SK-N-SH (cell line): ENCODE measurements around the gene PRG3. TPM values are rescaled to one million over a fixed set of nuclear protein-coding genes. Genes with fewer than 3 reads are reported as not detected.

ENCODE experiments used
- CTCF ChIA-PET: fragments of 300-600, 350-600 bp; formaldehyde crosslinking; extraction: SDS; loops from one replicate; lab custom pipeline; 2021; lab: Yijun Ruan, JAX
- POLR2A ChIA-PET: fragments of 350-600 bp; sonication (Branson Sonifier 250); formaldehyde crosslinking; extraction: SDS; loops from one replicate; lab custom pipeline; 2020; ENCODE audit warnings: antibody characterized with exemption, inconsistent platforms; lab: Yijun Ruan, JAX
- DNase-seq: peaks from one replicate; pipeline ENCODE4 v3.0.0; 2012
- H2AFZ ChIP-seq: fragments of 200-600 bp; sonication (generic); 2 replicates; pipeline ENCODE4 v1.8.1; 2016; ENCODE audit warnings: antibody characterized with exemption, mild to moderate bottlenecking, low read depth
- H3F3A ChIP-seq: fragments of 200-600 bp; sonication (generic); replicated peaks from 2 replicates; pipeline ENCODE3; 2016; ENCODE audit warnings: antibody characterized with exemption, mild to moderate bottlenecking; ENCODE audit not compliant: insufficient read depth
- H3K27ac ChIP-seq, 2 experiments: fragments of 200-500 bp in 1 of 2; fragments of 200-600 bp in 1 of 2; sonication (Bioruptor generic) in 1 of 2; sonication (generic), shearing (Covaris generic) in 1 of 2; 2 replicates each; pipeline versions ENCODE4 v1.5.1 to v1.6.1; 2014 to 2016; ENCODE audit warnings: low read depth in 2 of 2, inconsistent platforms in 1 of 2, low read length in 1 of 2, mild to moderate bottlenecking in 1 of 2, mixed read lengths in 1 of 2
- H3K27me3 ChIP-seq: fragments of 200-600 bp; sonication (generic), shearing (Covaris generic); 2 replicates; pipeline ENCODE4 v1.6.1; 2016; ENCODE audit warnings: mixed run types; ENCODE audit not compliant: insufficient read depth
- H3K36me3 ChIP-seq, 2 experiments: fragments of 200-500 bp in 1 of 2; fragments of 200-600 bp in 1 of 2; sonication (Bioruptor generic) in 1 of 2; sonication (generic) in 1 of 2; replicated peaks in 1 of 2; 2 replicates each; pipeline versions ENCODE3 to v1.5.1; 2014 to 2016; ENCODE audit warnings: low read length in 1 of 2, mild to moderate bottlenecking in 1 of 2; ENCODE audit not compliant: insufficient read depth in 2 of 2, control insufficient read depth in 1 of 2
- H3K4me1 ChIP-seq, 2 experiments: fragments of 200-500 bp in 1 of 2; fragments of 200-600 bp in 1 of 2; sonication (Bioruptor generic) in 1 of 2; sonication (generic), shearing (Covaris generic) in 1 of 2; 2 replicates each; pipeline versions ENCODE4 v1.5.1 to v1.6.1; 2014 to 2016; ENCODE audit warnings: low read depth in 1 of 2, low read length in 1 of 2, mixed run types in 1 of 2; ENCODE audit not compliant: insufficient read depth in 2 of 2, control insufficient read depth in 1 of 2
- H3K4me2 ChIP-seq: fragments of 200-600 bp; sonication (generic), shearing (Covaris generic); 2 replicates; pipeline ENCODE4 v1.6.1; 2017; ENCODE audit warnings: mixed run types
- H3K4me3 ChIP-seq, 2 experiments: fragments of 200-500 bp in 1 of 2; fragments of 200-600 bp in 1 of 2; sonication (Bioruptor generic) in 1 of 2; sonication (generic), shearing (Covaris generic) in 1 of 2; 2 replicates each; pipeline versions ENCODE4 v1.5.1 to v1.8.1; 2014 to 2016; ENCODE audit warnings: low read depth in 2 of 2, inconsistent platforms in 1 of 2, low read length in 1 of 2, mild to moderate bottlenecking in 1 of 2, mixed read lengths in 1 of 2, moderate library complexity in 1 of 2
- H3K79me2 ChIP-seq: fragments of 200-600 bp; sonication (generic); 2 replicates; pipeline ENCODE4 v1.8.1; 2017; ENCODE audit warnings: mild to moderate bottlenecking; ENCODE audit not compliant: insufficient read depth
- H3K9ac ChIP-seq: fragments of 200-600 bp; sonication (generic); 2 replicates; pipeline ENCODE4 v1.6.1; 2017; ENCODE audit warnings: mixed run types
- H3K9me2 ChIP-seq: fragments of 200-600 bp; sonication (generic); 2 replicates; pipeline ENCODE4 v1.6.1; 2017; ENCODE audit warnings: mixed run types
- H3K9me3 ChIP-seq: fragments of 200-600 bp; sonication (generic); 2 replicates; pipeline ENCODE4 v1.6.1; 2017; ENCODE audit warnings: mixed run types, mild to moderate bottlenecking, moderate library complexity
- H4K20me1 ChIP-seq: fragments of 200-600 bp; sonication (generic); 2 replicates; pipeline ENCODE4 v1.6.1; 2017; ENCODE audit warnings: mild to moderate bottlenecking, mixed run types; ENCODE audit not compliant: insufficient read depth
- ELF1 ChIP-seq: IDR thresholded peaks from 2 replicates; pipeline ENCODE4 v1.4.0; 2012
- EP300 ChIP-seq, 2 experiments: IDR thresholded peaks; 2 replicates each; pipeline versions ENCODE4 v1.4.0 to v1.6.1; 2012; ENCODE audit warnings: borderline replicate concordance in 1 of 2, low read depth in 1 of 2, low read length in 1 of 2
- FOSL2 ChIP-seq: IDR thresholded peaks from 2 replicates; pipeline ENCODE4 v1.4.0; 2012; ENCODE audit warnings: low read depth, mild to moderate bottlenecking, moderate library complexity, borderline replicate concordance
- FOXM1 ChIP-seq: IDR thresholded peaks from 2 replicates; pipeline ENCODE4 v1.4.0; 2012; ENCODE audit warnings: low read depth, mild to moderate bottlenecking
- GATA2 ChIP-seq: sonication (generic); formaldehyde crosslinking; IDR thresholded peaks from 2 replicates; pipeline ENCODE4 v1.5.0; 2020; ENCODE audit warnings: mild to moderate bottlenecking, missing genetic modification reagents
- MXI1 ChIP-seq: IDR thresholded peaks from 2 replicates; pipeline ENCODE4 v1.6.1; 2012; ENCODE audit warnings: mild to moderate bottlenecking, low read depth, low read length, improper control_type of control experiment
- NFIC ChIP-seq: IDR thresholded peaks from 2 replicates; pipeline ENCODE4 v1.4.0; 2012; ENCODE audit warnings: borderline replicate concordance
- POLR2AphosphoS5 ChIP-seq: IDR thresholded peaks from 2 replicates; pipeline ENCODE4 v1.6.1; 2012; ENCODE audit warnings: low read depth, low read length
- RXRA ChIP-seq: IDR thresholded peaks from 2 replicates; pipeline ENCODE4 v1.4.0; 2012; ENCODE audit warnings: low read depth, mild to moderate bottlenecking, borderline replicate concordance
- ZBTB33 ChIP-seq: IDR thresholded peaks from 2 replicates; pipeline ENCODE4 v1.4.0; 2012; ENCODE audit warnings: low read depth, borderline replicate concordance
- WGBS: methylation state at CpG from one replicate; pipeline ENCODE4 v1.1.6; 2017; ENCODE audit warnings: low lambda C conversion rate; 5-methylcytosine and 5-hydroxymethylcytosine counted together
- polyA plus RNA-seq, 3 experiments: library from polyadenylated mRNA; depleted of rRNA; stranded (reverse); fragments of >200 nt; gene quantifications; 2 replicates each; pipeline ENCODE4 v1.2.3, GENCODE V29; 2012

The PRG3 gene
- polyA plus RNA-seq, 1 of the 3 experiments (the other 2 are of a cell fraction) = not detected

GRCh38 chr11:57342702-57343101, 38.2 kb downstream of the PRG3 start:
- H3K4me2 ChIP-seq = no peak overlapping the region
- H3K79me2 ChIP-seq = no peaks in the 10 kb centered on the region
- no peak overlapping the region for H3K27ac ChIP-seq
- 95% methylated on average over 11 of the region's 11 CpGs for WGBS
- H3K9ac ChIP-seq = no peak overlapping the region
- H3K27me3 ChIP-seq = no peaks in the 10 kb centered on the region
- H3F3A ChIP-seq = no peaks in the 10 kb centered on the region
- no peak for DNase-seq
- POLR2A ChIA-PET = interaction anchor here (1.2 kb wide), 1 partner anchor 24 kb away, joined by 5 read pairs; no protein-coding TSS in a partner anchor
- no peaks in the 10 kb centered on the region for H3K36me3 ChIP-seq
- no peak overlapping the region for H3K4me3 ChIP-seq
- no peaks in the 10 kb centered on the region for H3K9me3 ChIP-seq
- CTCF ChIA-PET = interaction anchor here (0.9 to 1.3 kb wide), 4 partner anchors 84 to 184 kb away, joined by 3 to 4 read pairs (median 3); no protein-coding TSS in a partner anchor
- no peaks in the 10 kb centered on the region for H4K20me1 ChIP-seq
- TF ChIP-seq RXRA (no peak), GATA2 (CRISPR knock-in tag) (no peak), ELF1 (no peak)
- TF ChIP-seq, all 33 proteins: peak for 0
- Histone ChIP-seq H2AFZ (no peak overlapping the region), H3K4me1 (no peaks in the 10 kb centered on the region; a peak in 1 of 4 replicates), H3K9me2 (no peaks in the 10 kb centered on the region)

- CTCF ChIA-PET = interaction anchor here (1.3 kb wide), 1 partner anchor 185 kb away, joined by 3 read pairs; no protein-coding TSS in a partner anchor
- 68% methylated on average over 6 of the region's 6 CpGs for WGBS
These were observed 39.6 kb downstream of the PRG3 start for GRCh38 chr11:57341250-57341808.

More at GRCh38 chr11:57341250-57341808, 39.6 kb downstream of the PRG3 start:
- TF ChIP-seq MXI1 = no peak
- TF ChIP-seq NFIC = no peak
- no peak for TF ChIP-seq ZBTB33
- no peak for TF ChIP-seq POLR2AphosphoS5
- no peak for TF ChIP-seq EP300 (IDR thresholded peaks at IDR 0.05; ENCODE audit: borderline replicate concordance in 1 of 2, low read depth in 1 of 2, low read length in 1 of 2)
- no peak for TF ChIP-seq FOXM1
- TF ChIP-seq FOSL2 = no peak
- no peak for TF ChIP-seq RXRA
- H3K9me2 ChIP-seq = no peaks in the 10 kb centered on the region
- H2AFZ ChIP-seq = no peak overlapping the region
- peaks cover 0 to 1% of the 10 kb centered on the region in 2 experiments; a peak in 1 of 4 replicates for H3K4me1 ChIP-seq
- H3K9me3 ChIP-seq = no peaks in the 10 kb centered on the region
- H3K36me3 ChIP-seq = no peaks in the 10 kb centered on the region
- H3K9ac ChIP-seq = no peak overlapping the region
- H3K27ac ChIP-seq = no peak overlapping the region
- H3K4me2 ChIP-seq = no peak overlapping the region
- H3K79me2 ChIP-seq = no peaks in the 10 kb centered on the region
- H4K20me1 ChIP-seq = no peaks in the 10 kb centered on the region
- POLR2A ChIA-PET = no interaction called here
- no peaks in the 10 kb centered on the region for H3K27me3 ChIP-seq
- H3K4me3 ChIP-seq = no peak overlapping the region
- H3F3A ChIP-seq = no peaks in the 10 kb centered on the region
- no peak for DNase-seq
